Measurements from ENCODE around the gene SH3RF2. TPM values are rescaled to one million over a fixed set of nuclear protein-coding genes. Genes with fewer than 3 reads are reported as not detected.
"Not testable (repeated sequence)": the region's sequence is repeated elsewhere in the genome, so short reads cannot be mapped to it uniquely, and the experiment has no call there.

The SH3RF2 gene
- total and polyA plus RNA-seq, 10 of the 15 experiments (the other 5 are each of a cell fraction or from before 2014, with no cell fraction given): 0.15 TPM; not detected in 9

GRCh38 chr5:145953202-145953601, 16.8 kb downstream of the SH3RF2 start (continued):
- TF ChIP-seq HSF1 (IDR thresholded peaks at IDR 0.05; ENCODE audit: low read depth, low read length) (no peak), NKRF (conservative IDR thresholded peaks at IDR 0.05) (no peak), RBBP5 (conservative IDR thresholded peaks at IDR 0.05) (no peak), CBX5 (IDR thresholded peaks at IDR 0.05; ENCODE audit: low read depth) (no peak), MXI1 (IDR thresholded peaks at IDR 0.05; ENCODE audit: low read depth, low read length) (no peak), PAX5 (IDR thresholded peaks at IDR 0.05; ENCODE audit: borderline replicate concordance, low read depth, low read length) (no peak), MTA2 (IDR thresholded peaks at IDR 0.05; ENCODE audit: low read depth) (no peak), ZBTB33 (IDR thresholded peaks at IDR 0.05) (no peak), CREB1 (IDR thresholded peaks at IDR 0.05; ENCODE audit: low read depth) (no peak), POU2F2 (IDR thresholded peaks at IDR 0.05; ENCODE audit: borderline replicate concordance, low read depth, low read length) (no peak), CREM (IDR thresholded peaks at IDR 0.05; ENCODE audit: low read depth) (no peak), MTA3 (IDR thresholded peaks at IDR 0.05; ENCODE audit: borderline replicate concordance, low read length) (no peak), FOXM1 (IDR thresholded peaks at IDR 0.05; ENCODE audit: low read depth, low read length) (no peak)

- H3K36me3 ChIP-seq (ENCODE audit: control insufficient read depth in 2 of 2, insufficient read depth in 2 of 2, low read length in 1 of 2); H3K4me3 ChIP-seq; DNase-seq (ENCODE audit: low read depth, low spot score); in situ Hi-C loops (cut with MboI); H3K79me2 ChIP-seq (ENCODE audit: control insufficient read depth, insufficient read depth, low read length); H2AFZ ChIP-seq (ENCODE audit: control insufficient read depth, low read depth, low read length); H3K9me3 ChIP-seq (replicated peaks; ENCODE audit: control insufficient read depth, insufficient read depth, low read length); intact Hi-C loops (cut with micrococcal nuclease; ENCODE audit: unreplicated experiment); BruUV-seq (replicated peaks); H3K9ac ChIP-seq (ENCODE audit: control insufficient read depth, insufficient read depth, low read length); POLR2A ChIA-PET; FAIRE-seq; RAD21 ChIA-PET (ENCODE audit: unreplicated experiment); H3K27me3 ChIP-seq (replicated peaks in 1 of 2; ENCODE audit: control insufficient read depth in 2 of 2, insufficient read depth in 2 of 2, low read length in 1 of 2); SMC1A ChIA-PET (ENCODE audit: uncharacterized antibody, unreplicated experiment); H3K27ac ChIP-seq (ENCODE audit: control insufficient read depth, insufficient read depth); H3K4me1 ChIP-seq (ENCODE audit: control insufficient read depth, insufficient read depth, low read length); H3K4me2 ChIP-seq (ENCODE audit: control insufficient read depth, insufficient read depth); H4K20me1 ChIP-seq (ENCODE audit: control insufficient read depth, insufficient read depth); ATAC-seq; CTCF ChIA-PET: not testable (repeated sequence)
- 68% methylated on average over 3 of the region's 3 CpGs for WGBS (ENCODE audit: insufficient coverage, insufficient replicate concordance, low lambda C conversion rate, missing lambda C conversion rate)
Observed at GRCh38 chr5:145954140-145954539, 17.8 kb downstream of the SH3RF2 start.

Data from GM12878 (cell line).